HG02678 (cell line): ENCODE measurements around the gene HS3ST4.

Experiments used
- ATAC-seq: cut with Tn5 transposase; IDR thresholded peaks from one replicate; pipeline ENCODE4 v1.9.1; 2021; ENCODE audit warnings: mild to moderate bottlenecking, moderate library complexity; ENCODE audit not compliant: unreplicated experiment

Gene HS3ST4

DNA sequence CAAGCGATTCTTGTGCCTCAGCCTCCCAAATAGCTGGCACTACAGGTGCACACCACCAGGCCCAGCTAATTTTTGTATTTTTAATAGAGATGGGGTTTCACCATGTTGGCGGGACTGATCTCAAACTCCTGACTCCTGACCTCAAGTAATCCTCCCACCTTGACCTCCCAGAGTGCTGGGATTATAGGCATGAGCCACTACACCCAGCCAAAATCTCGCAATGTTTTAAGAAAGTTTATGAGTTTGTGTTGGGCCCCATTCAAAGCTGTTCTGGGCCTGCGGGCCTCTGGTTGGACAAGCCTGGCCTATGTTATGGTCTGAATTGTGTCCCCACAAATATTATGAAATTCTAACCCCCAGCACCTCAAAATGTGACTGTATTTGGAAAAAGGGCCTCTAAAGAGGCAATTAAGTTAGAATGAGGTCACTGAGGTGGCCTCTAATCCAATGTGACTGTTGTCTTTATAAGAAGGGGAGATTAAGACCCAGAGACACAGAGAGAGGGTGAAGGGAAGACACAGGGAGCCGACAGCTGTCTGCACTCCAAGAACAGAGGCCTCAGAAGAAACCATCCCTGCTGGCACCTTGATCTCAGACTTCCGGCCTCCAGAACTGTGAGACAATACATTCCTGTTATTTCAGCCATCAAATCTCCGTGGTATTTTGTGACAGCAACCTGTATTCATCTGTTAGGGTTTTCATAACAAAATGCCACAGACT is 469.9 kb downstream of the HS3ST4 start:
- ATAC-seq: no peak

DNA sequence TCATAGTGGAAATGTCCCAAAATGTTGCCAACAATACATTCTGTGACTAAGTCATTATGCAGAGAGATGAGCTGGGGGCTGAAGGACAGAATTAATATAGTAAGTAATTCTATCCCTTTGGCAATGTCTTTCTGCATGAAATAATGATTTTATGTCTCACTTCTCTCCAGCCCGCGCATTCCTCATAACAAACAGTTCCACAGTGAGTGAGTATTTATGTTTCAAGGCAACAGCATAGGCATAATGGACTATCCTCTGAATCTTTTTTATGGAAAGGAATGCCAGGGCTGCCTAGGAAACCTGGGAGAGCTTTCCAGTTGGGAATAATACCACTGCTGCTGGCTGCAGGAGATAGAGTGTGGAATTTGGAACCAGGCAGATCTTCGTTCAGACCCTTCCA is 477.7 kb downstream of the HS3ST4 start:
- ATAC-seq: no peak

DNA sequence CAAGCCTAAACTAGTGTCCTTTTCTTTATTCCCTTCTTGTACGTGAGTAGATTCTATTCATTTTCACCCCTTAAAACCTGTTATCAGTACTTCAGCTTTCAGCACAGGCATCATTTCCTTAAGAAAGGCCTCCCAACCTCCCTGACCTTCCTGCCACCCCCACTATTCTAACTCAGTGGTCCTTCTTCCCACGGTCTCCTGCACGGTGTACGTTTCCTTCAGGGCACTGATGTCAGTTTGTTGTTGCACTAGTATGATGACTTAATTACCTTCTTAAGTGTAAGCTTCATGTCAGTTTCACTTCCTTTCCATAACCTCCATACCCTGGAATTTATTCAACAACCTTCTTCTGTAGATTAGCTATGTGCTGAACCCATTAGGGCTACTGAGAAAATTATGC is 484.2 kb downstream of the HS3ST4 start:
- no peak for ATAC-seq

DNA sequence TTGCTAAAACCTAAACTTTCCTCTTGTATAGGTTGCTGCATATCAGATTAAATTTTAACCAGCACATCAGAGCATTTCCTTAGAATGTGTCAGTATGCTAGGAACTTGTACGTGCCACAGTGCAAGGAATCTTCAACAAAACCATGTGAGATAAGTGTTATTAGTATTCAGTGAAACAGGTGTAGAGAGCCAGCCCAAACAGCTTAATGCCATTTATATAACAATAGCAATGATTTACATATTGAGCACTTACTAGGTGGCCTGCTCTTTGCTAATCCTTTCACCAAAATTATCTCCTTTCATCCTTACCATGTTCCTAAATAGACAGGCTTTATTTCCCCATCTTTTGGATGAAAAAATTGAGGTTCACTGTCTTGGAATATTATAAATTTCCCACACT is 485.7 kb downstream of the HS3ST4 start:
- ATAC-seq: no peak

DNA sequence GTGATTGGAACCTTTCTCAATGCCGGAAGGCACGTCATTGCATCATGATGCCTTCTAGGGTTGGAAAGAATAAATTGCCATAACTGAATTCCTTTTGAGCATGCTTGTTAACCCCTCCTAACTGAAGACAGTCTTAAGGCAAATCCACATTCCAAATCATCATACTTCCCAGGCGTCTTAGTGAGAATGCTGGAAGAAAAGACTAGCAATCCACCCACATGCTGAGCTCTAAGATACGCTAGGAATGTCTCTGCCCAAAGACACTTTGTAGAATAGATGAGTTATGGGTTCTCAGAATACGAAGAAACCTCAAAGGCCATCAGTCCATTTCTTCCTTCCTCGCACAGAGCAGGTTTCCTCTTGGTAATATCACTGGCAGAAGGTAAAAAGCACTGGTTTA is 486.5 kb downstream of the HS3ST4 start:
- no peak for ATAC-seq

DNA sequence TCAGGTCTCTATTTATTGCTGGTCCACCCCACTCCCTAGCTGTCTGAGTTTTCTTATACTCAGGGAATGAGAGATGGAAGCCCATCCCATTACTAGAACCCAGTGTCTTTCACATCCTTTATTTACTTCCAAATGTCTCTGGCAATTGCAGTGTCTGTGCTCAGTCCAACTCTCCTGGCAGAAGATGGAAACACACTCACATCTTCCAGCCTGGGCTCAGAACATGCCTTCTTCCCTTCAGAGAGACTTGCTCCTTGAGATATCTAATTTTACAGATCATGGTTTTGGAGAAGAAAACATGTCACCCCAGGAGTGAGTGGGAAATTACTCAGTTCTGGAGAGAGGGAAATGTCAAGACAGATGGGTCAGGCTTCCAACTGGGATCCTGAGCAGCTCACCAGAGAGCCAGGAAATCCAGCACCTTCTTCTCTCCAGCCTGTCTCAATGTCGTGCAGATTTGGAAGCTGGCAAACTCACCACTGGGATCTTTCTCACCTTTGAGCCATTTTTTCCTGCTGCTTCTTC is 494.4 kb downstream of the HS3ST4 start:
- ATAC-seq: no peak
